PC-3 (cell line): ENCODE measurements around the gene MALAT1.

ENCODE experiments used
- CTCF ChIP-seq: fragments of 300-600 bp; sonication (generic); conservative IDR thresholded peaks from 2 replicates; pipeline ENCODE4 v1.5.1; 2017; ENCODE audit warnings: antibody characterized with exemption, low read depth, mild to moderate bottlenecking, low read length
- EZH2 ChIP-seq: fragments of 300-600 bp; sonication (generic); IDR thresholded peaks from one replicate; pipeline ENCODE4 v1.6.1; 2017; ENCODE audit warnings: antibody characterized with exemption, mild to moderate bottlenecking, low read length; ENCODE audit not compliant: unreplicated experiment

- TF ChIP-seq CTCF (no peak), EZH2 (no peak)
These were observed 28.3 kb upstream of the MALAT1 start for GRCh38 chr11:65470433-65471049.
